Measurements from ENCODE around the gene GNG7.
A peak's percentile ranks its signal among the peaks of the same experiment; 100 is the strongest.
"Not testable (repeated sequence)": the region's sequence is repeated elsewhere in the genome, so short reads cannot be mapped to it uniquely, and the experiment has no call there.

GNG7 gene

DNA sequence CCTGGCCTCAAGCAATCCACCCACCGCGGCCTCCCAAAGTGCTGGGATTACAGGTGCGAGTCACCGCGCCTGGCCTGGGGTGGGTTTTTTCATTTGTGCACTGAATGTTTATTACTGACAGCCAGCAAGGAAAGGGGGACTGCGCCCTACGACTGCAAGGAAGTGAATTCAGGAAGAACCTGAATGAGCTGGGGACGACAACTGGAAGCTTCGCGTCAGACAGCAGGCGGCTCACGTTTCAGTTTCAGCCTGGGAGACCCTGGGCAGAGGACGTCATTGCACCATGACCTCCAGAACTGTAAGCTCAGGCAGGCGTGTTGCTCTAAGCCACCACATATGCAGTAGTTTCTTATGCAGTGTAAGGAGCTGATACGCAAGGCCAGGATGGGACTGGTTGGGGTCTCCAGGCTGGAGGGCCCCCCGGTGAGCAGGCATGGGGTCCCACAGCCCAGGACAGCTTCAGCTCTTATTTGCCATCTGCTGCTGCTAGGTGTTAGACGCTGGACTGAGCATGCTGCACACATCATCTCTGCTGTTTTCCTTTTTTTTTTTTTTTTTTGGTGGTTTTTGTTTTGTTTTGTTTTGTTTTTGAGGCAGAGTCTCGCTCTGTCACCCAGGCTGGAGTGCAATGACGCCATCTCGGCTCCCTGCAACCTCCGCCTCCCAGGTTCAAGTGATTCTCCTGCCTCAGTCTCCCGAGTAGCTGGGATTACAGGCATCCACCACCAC lies 160.0 kb downstream of the GNG7 start:
- peak; percentile 88 for DNase-seq (ENCODE audit: low read depth)
- H3K4me3 ChIP-seq (ENCODE audit: low read depth, low read length): no peak overlapping the region
- TF ChIP-seq, protein P1, sequence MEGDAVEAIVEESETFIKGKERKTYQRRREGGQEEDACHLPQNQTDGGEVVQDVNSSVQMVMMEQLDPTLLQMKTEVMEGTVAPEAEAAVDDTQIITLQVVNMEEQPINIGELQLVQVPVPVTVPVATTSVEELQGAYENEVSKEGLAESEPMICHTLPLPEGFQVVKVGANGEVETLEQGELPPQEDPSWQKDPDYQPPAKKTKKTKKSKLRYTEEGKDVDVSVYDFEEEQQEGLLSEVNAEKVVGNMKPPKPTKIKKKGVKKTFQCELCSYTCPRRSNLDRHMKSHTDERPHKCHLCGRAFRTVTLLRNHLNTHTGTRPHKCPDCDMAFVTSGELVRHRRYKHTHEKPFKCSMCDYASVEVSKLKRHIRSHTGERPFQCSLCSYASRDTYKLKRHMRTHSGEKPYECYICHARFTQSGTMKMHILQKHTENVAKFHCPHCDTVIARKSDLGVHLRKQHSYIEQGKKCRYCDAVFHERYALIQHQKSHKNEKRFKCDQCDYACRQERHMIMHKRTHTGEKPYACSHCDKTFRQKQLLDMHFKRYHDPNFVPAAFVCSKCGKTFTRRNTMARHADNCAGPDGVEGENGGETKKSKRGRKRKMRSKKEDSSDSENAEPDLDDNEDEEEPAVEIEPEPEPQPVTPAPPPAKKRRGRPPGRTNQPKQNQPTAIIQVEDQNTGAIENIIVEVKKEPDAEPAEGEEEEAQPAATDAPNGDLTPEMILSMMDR (conservative IDR thresholded peaks at IDR 0.05; ENCODE audit: low read depth, low read length): no peak

DNA sequence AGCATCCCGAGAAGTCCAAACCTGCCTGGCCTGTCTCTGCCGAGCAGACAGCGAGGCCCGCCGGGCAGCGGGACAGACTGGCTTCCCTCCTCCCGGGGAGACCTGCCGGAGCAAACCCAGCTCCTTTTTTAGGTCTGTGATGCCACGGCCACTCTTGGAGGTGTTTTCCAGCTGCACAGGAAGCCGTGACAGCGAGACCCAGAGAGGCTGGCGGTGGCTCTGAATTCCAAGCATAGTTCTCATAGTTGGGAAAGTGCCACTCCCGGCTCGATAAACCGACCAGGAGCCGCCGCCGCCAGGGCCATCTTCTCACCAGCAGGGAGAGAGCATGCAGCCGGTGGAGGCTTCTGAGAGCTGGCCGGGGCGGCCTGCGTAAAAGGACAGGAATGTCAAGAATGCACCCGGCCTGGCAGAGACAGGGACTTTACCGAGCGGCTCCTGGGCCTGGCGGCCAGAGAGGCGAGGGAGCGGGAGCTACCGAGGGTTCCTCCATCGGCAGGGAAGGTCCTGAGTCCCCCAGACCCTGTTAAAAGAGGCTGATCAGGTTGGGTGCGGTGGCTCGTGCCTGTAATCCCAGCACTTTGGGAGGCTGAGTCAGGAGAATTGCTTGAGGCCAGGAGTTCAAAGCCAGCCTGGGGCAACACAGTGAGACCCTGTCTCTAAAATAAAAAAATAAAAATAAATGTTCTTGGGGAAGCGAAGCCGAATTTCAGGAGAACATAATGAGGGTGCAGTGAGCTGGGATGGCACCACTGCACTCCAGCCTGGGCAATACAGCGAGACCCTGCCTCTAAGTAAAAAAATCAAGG lies 161.6 kb downstream of the GNG7 start:
- TF ChIP-seq, protein P1 (conservative IDR thresholded peaks at IDR 0.05; ENCODE audit: low read depth, low read length): peak; percentile 52
- H3K4me3 ChIP-seq (ENCODE audit: low read depth, low read length): peak overlapping the region; percentile 27
- peak; percentile 99 for DNase-seq (ENCODE audit: low read depth)

DNA sequence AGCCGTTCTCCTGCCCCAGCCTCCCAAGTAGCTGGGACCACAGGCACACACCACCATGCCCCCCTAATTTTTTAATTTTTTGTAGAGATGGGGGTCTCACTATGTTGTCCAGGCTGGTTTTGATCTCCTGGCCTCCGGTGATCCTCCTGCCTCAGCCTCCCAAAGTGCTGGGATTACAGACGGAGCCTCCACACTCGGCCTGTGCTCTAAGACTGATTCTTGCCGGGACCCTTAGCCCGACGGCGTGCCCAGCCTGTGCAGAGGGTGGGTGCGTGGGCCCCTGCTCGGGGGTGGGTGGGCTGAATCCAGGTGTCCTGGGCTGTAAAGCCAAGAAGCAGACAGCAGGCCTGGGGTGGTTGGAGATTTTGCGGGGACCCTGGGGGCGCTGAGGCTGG lies 162.2 kb downstream of the GNG7 start:
- no peak for DNase-seq (ENCODE audit: low read depth)
- TF ChIP-seq, protein P1 (conservative IDR thresholded peaks at IDR 0.05; ENCODE audit: low read depth, low read length): no peak
- H3K4me3 ChIP-seq (ENCODE audit: low read depth, low read length): no peak overlapping the region

DNA sequence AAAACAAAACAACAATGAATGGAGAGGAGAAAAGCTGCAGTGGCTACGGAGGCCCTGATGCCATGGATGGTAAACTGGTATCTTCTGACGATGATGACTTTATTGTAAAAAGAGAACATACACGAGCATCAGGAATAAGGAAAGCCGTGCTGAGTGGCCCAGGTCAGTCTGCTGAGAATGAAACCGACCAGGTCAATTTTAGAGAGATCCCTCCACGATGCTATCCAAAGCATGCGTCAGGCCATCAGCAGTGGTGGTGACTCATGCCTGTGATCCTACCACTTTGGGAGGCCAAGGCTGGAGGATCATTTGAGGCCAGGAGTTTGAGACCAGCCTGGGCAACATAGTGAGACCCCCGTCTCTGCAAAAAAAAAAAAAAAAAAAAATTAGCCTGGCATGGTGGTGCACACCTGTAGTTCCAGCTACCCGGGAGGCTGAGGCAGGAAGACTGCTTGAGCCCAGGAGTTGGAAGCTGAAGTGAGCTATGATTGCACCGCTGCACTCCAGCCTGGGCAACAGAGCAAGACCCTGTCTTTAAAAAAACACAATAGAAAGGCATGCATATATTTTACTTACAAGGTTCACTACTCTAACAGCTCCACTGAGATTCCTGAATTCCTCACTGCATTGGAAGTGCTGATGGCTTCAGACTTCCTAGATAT lies 164.3 kb downstream of the GNG7 start:
- TF ChIP-seq, protein P1 (conservative IDR thresholded peaks at IDR 0.05; ENCODE audit: low read depth, low read length): no peak
- no peak overlapping the region for H3K4me3 ChIP-seq (ENCODE audit: low read depth, low read length)
- no peak for DNase-seq (ENCODE audit: low read depth)

DNA sequence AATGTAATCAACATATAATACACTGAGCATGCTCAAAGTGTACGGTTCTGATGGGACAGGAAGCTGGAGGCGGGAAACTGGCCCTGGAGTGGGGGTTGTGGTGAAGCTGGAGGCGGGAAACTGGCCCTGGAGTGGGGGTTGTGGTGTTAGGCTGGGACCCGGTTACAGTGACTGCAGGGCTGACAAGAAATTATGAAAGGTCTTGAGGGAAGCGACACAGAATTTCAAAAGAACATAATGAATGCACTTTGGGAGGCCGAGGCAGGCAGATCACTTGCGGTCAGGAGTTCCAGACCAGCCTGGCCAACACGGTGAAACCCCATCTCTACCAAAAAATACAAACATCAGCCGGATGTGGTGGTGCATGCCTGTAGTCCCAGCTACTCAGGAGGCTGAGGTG lies 164.9 kb downstream of the GNG7 start:
- DNase-seq (ENCODE audit: low read depth); H3K4me3 ChIP-seq (ENCODE audit: low read depth, low read length): not testable (repeated sequence)

DNA sequence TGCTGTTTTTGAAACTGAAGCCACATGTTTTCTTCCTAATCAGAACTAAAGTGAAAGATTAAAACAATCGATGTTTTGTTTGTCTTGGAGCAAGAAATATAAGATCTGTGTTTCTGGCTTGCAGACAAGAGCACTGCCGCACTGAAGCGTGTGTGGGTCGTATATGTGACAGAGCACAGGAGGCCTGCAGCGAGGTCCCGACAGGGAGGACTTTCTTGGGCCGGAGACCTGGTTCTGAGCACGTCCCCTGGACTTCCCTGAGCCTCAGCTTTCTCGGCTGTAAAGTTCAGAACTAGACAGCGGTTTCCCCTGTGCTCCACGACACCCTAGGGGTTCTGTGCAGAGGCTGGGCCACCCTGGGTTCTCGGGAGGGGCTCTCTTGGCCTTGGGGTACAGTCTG lies 166.0 kb downstream of the GNG7 start:
- TF ChIP-seq, protein P1 (conservative IDR thresholded peaks at IDR 0.05; ENCODE audit: low read depth, low read length): no peak
- H3K4me3 ChIP-seq (ENCODE audit: low read depth, low read length): no peak overlapping the region
- DNase-seq (ENCODE audit: low read depth): peak; percentile 34

DNA sequence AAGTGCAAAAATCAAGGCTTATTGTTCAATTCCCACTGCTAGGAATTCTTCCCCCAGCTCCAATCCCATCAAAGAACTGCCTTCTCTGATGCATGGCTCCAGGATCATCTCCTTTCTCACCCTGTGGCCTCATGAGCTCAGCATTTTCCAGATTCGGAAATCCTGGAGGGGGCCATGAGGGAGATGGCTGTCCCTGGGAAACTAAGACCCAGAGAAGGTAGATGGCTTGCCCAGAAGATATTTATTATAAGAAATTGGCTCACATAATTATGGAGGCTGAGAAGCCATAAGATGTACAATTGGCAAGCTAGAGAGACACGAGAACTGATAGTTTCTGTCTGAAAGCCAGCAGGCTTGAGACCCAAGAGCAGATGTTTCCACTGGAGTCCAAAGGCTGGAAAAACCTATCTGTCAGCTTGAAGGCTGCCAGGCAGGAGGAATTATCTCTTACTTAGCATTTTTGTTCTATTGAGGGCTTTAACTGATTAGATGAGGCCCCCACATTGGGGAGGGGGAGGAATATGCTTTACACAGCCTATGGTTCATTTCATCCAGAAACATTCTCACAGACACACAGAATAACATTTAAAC lies 168.0 kb downstream of the GNG7 start:
- TF ChIP-seq, protein P1 (conservative IDR thresholded peaks at IDR 0.05; ENCODE audit: low read depth, low read length): no peak
- DNase-seq (ENCODE audit: low read depth): no peak

More for the DNA sequence above, 168.0 kb downstream of the GNG7 start:
- no peak overlapping the region for H3K4me3 ChIP-seq (ENCODE audit: low read depth, low read length)
